GM12878 (cell line): ENCODE data around the gene ANKRD44.

Experiments
- CBFB ChIP-seq: IDR thresholded peaks from 2 replicates; pipeline ENCODE4 v1.6.1; 2016; ENCODE audit warnings: antibody characterized with exemption, low read depth
- EGR1 ChIP-seq, 2 experiments: IDR thresholded peaks; 1 replicate in 1 of 2; 2 replicates in 1 of 2; pipeline ENCODE4 v1.6.1; 2011 to 2012; ENCODE audit warnings: low read depth in 2 of 2, low read length in 2 of 2, borderline replicate concordance in 1 of 2, mild to moderate bottlenecking in 1 of 2, moderate library complexity in 1 of 2
- EP300 ChIP-seq, 2 experiments: fragments of 150-350 bp in 1 of 2; IDR thresholded peaks; 2 replicates each; pipeline ENCODE4 v1.6.1; 2011 to 2012; ENCODE audit warnings: low read depth in 2 of 2, low read length in 2 of 2, borderline replicate concordance in 1 of 2, improper control_type of control experiment in 1 of 2, inconsistent platforms in 1 of 2; ENCODE audit not compliant: control insufficient read depth in 1 of 2
- LARP7 ChIP-seq: fragments of 450-650 bp; IDR thresholded peaks from 2 replicates; pipeline ENCODE4 v1.6.1; 2017; ENCODE audit warnings: mild to moderate bottlenecking
- MEF2A ChIP-seq: IDR thresholded peaks from 2 replicates; pipeline ENCODE4 v1.6.1; 2011; ENCODE audit warnings: low read depth, mild to moderate bottlenecking, low read length, moderate library complexity; ENCODE audit not compliant: insufficient read depth
- TF ChIP-seq, protein P1 (sequence below), 3 experiments: IDR thresholded peaks in 2 of 3; conservative IDR thresholded peaks in 1 of 3; 2 replicates each; pipeline ENCODE4 v1.5.1; 2011; ENCODE audit warnings: low read depth in 3 of 3, low read length in 3 of 3, mild to moderate bottlenecking in 3 of 3, control low read depth in 2 of 3, moderate library complexity in 2 of 3, inconsistent platforms in 1 of 3, mixed read lengths in 1 of 3; ENCODE audit not compliant: control insufficient read depth in 2 of 3, insufficient read depth in 1 of 3; ENCODE audit errors: extremely low read depth in 1 of 3
- TF ChIP-seq, protein P2 (sequence below): IDR thresholded peaks from 2 replicates; pipeline ENCODE4 v1.6.1; 2011; ENCODE audit warnings: low read depth, low read length, improper control_type of control experiment, borderline replicate concordance
- TF ChIP-seq, protein P3 (sequence below): fragments of 450-650 bp; IDR thresholded peaks from 2 replicates; pipeline ENCODE4 v1.6.1; 2017; ENCODE audit warnings: antibody characterized with exemption, mild to moderate bottlenecking, moderate library complexity

- TF ChIP-seq, protein P1, sequence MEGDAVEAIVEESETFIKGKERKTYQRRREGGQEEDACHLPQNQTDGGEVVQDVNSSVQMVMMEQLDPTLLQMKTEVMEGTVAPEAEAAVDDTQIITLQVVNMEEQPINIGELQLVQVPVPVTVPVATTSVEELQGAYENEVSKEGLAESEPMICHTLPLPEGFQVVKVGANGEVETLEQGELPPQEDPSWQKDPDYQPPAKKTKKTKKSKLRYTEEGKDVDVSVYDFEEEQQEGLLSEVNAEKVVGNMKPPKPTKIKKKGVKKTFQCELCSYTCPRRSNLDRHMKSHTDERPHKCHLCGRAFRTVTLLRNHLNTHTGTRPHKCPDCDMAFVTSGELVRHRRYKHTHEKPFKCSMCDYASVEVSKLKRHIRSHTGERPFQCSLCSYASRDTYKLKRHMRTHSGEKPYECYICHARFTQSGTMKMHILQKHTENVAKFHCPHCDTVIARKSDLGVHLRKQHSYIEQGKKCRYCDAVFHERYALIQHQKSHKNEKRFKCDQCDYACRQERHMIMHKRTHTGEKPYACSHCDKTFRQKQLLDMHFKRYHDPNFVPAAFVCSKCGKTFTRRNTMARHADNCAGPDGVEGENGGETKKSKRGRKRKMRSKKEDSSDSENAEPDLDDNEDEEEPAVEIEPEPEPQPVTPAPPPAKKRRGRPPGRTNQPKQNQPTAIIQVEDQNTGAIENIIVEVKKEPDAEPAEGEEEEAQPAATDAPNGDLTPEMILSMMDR (IDR thresholded peaks at IDR 0.05 in 2 of 3, conservative IDR thresholded peaks at IDR 0.05 in 1 of 3; ENCODE audit: control insufficient read depth in 2 of 3, extremely low read depth in 1 of 3, insufficient read depth in 1 of 3, low read depth in 3 of 3, low read length in 3 of 3) = no peak
- TF ChIP-seq MEF2A (no peak), EP300 (IDR thresholded peaks at IDR 0.05; ENCODE audit: borderline replicate concordance in 1 of 2, control insufficient read depth in 1 of 2, low read depth in 2 of 2, low read length in 2 of 2) (no peak), CBFB (no peak), EGR1 (IDR thresholded peaks at IDR 0.05; ENCODE audit: borderline replicate concordance in 1 of 2, low read depth in 2 of 2, low read length in 2 of 2) (no peak), LARP7 (no peak)
- TF ChIP-seq, protein P2, sequence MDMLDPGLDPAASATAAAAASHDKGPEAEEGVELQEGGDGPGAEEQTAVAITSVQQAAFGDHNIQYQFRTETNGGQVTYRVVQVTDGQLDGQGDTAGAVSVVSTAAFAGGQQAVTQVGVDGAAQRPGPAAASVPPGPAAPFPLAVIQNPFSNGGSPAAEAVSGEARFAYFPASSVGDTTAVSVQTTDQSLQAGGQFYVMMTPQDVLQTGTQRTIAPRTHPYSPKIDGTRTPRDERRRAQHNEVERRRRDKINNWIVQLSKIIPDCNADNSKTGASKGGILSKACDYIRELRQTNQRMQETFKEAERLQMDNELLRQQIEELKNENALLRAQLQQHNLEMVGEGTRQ = no peak
- TF ChIP-seq, protein P3, sequence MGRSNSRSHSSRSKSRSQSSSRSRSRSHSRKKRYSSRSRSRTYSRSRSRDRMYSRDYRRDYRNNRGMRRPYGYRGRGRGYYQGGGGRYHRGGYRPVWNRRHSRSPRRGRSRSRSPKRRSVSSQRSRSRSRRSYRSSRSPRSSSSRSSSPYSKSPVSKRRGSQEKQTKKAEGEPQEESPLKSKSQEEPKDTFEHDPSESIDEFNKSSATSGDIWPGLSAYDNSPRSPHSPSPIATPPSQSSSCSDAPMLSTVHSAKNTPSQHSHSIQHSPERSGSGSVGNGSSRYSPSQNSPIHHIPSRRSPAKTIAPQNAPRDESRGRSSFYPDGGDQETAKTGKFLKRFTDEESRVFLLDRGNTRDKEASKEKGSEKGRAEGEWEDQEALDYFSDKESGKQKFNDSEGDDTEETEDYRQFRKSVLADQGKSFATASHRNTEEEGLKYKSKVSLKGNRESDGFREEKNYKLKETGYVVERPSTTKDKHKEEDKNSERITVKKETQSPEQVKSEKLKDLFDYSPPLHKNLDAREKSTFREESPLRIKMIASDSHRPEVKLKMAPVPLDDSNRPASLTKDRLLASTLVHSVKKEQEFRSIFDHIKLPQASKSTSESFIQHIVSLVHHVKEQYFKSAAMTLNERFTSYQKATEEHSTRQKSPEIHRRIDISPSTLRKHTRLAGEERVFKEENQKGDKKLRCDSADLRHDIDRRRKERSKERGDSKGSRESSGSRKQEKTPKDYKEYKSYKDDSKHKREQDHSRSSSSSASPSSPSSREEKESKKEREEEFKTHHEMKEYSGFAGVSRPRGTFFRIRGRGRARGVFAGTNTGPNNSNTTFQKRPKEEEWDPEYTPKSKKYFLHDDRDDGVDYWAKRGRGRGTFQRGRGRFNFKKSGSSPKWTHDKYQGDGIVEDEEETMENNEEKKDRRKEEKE = no peak
Observed at GRCh38 chr2:197071790-197072436, 238.7 kb downstream of the ANKRD44 start.
